HG02610 (cell line): ENCODE data around the gene BTBD17.
"Not testable (repeated sequence)": the region's sequence is repeated elsewhere in the genome, so short reads cannot be mapped to it uniquely, and the experiment has no call there.

Source experiments
- ATAC-seq: cut with Tn5 transposase; IDR thresholded peaks from one replicate; pipeline ENCODE4 v1.9.1; 2021; ENCODE audit warnings: mild to moderate bottlenecking, moderate library complexity; ENCODE audit not compliant: unreplicated experiment

Gene BTBD17

GRCh38 chr17:74361230-74362068 is at the start of gene BTBD17:
Gene BTBD17, minus strand, starts transcription at chr17:74361868. Its CDS starts 49 bp downstream, at chr17:74361819.
- ATAC-seq: no peak

GRCh38 chr17:74410001-74410443 is 48.4 kb upstream of the BTBD17 start:
- no peak for ATAC-seq

GRCh38 chr17:74408815-74409214 is 47.1 kb upstream of the BTBD17 start:
- ATAC-seq: no peak

- ATAC-seq: no peak
Measured at GRCh38 chr17:74408262-74408661, 46.6 kb upstream of the BTBD17 start.

- no peak for ATAC-seq
Measured at GRCh38 chr17:74407384-74407783, 45.7 kb upstream of the BTBD17 start.

- not testable (repeated sequence) for ATAC-seq
Measured at GRCh38 chr17:74405311-74405710, 43.6 kb upstream of the BTBD17 start.

- ATAC-seq: no peak
Measured at GRCh38 chr17:74404789-74405188, 43.1 kb upstream of the BTBD17 start.

GRCh38 chr17:74404218-74404617 is 42.5 kb upstream of the BTBD17 start:
- ATAC-seq: no peak

- no peak for ATAC-seq
Measured at GRCh38 chr17:74403512-74404137, 42.0 kb upstream of the BTBD17 start.

- no peak for ATAC-seq
Measured at GRCh38 chr17:74402048-74402447, 40.4 kb upstream of the BTBD17 start.

- ATAC-seq: no peak
Measured at GRCh38 chr17:74396567-74396966, 34.9 kb upstream of the BTBD17 start.

GRCh38 chr17:74394977-74395376 is 33.3 kb upstream of the BTBD17 start:
- no peak for ATAC-seq

GRCh38 chr17:74394275-74394950 is 32.7 kb upstream of the BTBD17 start:
- no peak for ATAC-seq

GRCh38 chr17:74393346-74393942 is 31.8 kb upstream of the BTBD17 start:
- ATAC-seq: no peak

- ATAC-seq: no peak
Measured at GRCh38 chr17:74392848-74393247, 31.2 kb upstream of the BTBD17 start.

GRCh38 chr17:74391771-74392170 is 30.1 kb upstream of the BTBD17 start:
- ATAC-seq: no peak

- no peak for ATAC-seq
Measured at GRCh38 chr17:74390680-74391653, 29.3 kb upstream of the BTBD17 start.

GRCh38 chr17:74389937-74390679 is 28.4 kb upstream of the BTBD17 start:
- ATAC-seq: no peak

- no peak for ATAC-seq
Measured at GRCh38 chr17:74389084-74389753, 27.6 kb upstream of the BTBD17 start.
